ENCODE data around the gene NCKAP5.

GRCh38 chr2:133503927-133504326 lies 64.3 kb downstream of the NCKAP5 start:
- no peak for TF ChIP-seq CTCF (IDR thresholded peaks at IDR 0.05 in 4 of 5, conservative IDR thresholded peaks at IDR 0.05 in 1 of 5)
- no peak for TF ChIP-seq POLR2A (IDR thresholded peaks at IDR 0.05)
